ENCODE measurements around the gene DNAH14. TPM values are rescaled to one million over a fixed set of nuclear protein-coding genes. Genes with fewer than 3 reads are reported as not detected.

Gene DNAH14
- total RNA-seq, 2 donors from 2014 or later, result 16.9 to 33.3 TPM

DNA sequence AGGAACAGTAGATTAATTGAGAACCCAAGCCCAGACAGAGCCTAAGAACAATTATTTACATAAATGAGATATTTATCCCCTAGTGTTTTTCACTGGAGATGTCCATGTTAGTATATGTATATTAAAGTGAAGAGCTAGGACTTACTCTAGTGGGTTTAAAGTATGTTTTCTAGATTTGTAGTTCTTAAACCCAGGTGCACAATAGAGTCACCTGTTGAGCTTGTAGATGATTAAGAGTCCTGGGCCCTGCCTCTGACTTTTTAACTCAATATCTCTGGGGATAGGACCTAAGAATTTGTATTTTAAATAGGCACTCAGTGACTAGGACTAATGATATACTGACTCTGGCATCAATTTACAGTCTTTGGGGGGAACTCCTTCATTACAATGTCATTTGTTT, 112.8 kb downstream of the DNAH14 start:
- TF ChIP-seq, protein P1, sequence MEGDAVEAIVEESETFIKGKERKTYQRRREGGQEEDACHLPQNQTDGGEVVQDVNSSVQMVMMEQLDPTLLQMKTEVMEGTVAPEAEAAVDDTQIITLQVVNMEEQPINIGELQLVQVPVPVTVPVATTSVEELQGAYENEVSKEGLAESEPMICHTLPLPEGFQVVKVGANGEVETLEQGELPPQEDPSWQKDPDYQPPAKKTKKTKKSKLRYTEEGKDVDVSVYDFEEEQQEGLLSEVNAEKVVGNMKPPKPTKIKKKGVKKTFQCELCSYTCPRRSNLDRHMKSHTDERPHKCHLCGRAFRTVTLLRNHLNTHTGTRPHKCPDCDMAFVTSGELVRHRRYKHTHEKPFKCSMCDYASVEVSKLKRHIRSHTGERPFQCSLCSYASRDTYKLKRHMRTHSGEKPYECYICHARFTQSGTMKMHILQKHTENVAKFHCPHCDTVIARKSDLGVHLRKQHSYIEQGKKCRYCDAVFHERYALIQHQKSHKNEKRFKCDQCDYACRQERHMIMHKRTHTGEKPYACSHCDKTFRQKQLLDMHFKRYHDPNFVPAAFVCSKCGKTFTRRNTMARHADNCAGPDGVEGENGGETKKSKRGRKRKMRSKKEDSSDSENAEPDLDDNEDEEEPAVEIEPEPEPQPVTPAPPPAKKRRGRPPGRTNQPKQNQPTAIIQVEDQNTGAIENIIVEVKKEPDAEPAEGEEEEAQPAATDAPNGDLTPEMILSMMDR (IDR thresholded peaks at IDR 0.05), result no peak
- TF ChIP-seq POLR2A (IDR thresholded peaks at IDR 0.05), result no peak
- no peaks in the 10 kb centered on the region for H3K27me3 ChIP-seq
- no peaks in the 10 kb centered on the region for H3K36me3 ChIP-seq (replicated peaks in 1 of 2; ENCODE audit: insufficient read depth in 1 of 2, low read depth in 2 of 2)
- no peak overlapping the region for H3K4me3 ChIP-seq
- intact Hi-C loops (cut with DNase I), result no loop called here
- H3K9me3 ChIP-seq, result no peaks in the 10 kb centered on the region
- H3K4me1 ChIP-seq, result no peaks in the 10 kb centered on the region
- ATAC-seq (no peak), DNase-seq (no peak)
- no peak overlapping the region for H3K27ac ChIP-seq

DNA sequence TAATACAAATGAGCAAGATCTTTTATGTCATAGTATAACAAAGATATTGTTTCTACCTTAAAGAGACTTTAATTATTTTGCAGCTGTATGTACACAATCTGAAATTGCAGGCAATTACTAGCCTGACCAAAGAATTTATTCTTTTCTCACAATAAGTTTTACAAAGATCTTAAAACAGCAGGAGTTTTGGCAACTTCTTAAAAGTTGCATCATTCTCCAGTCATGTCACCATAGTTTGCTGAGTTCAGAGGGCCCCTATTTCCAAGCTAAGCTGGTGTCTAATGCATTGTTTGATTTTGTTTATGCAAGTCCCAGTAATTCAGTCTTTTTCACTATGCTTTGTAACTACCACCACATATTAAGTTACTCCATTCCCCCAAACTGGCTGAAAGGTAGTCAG, 114.8 kb downstream of the DNAH14 start:
- H3K27ac ChIP-seq, result no peak overlapping the region
- no peaks in the 10 kb centered on the region for H3K9me3 ChIP-seq
- no peaks in the 10 kb centered on the region for H3K36me3 ChIP-seq (replicated peaks in 1 of 2; ENCODE audit: insufficient read depth in 1 of 2, low read depth in 2 of 2)
- no peaks in the 10 kb centered on the region for H3K27me3 ChIP-seq
- H3K4me1 ChIP-seq, result no peaks in the 10 kb centered on the region
- intact Hi-C loops (cut with DNase I), result no loop called here
- DNase-seq (no peak), ATAC-seq (no peak)
- H3K4me3 ChIP-seq, result no peak overlapping the region
- no peak for TF ChIP-seq POLR2A (IDR thresholded peaks at IDR 0.05)
- TF ChIP-seq, protein P1 (IDR thresholded peaks at IDR 0.05), result no peak

DNA sequence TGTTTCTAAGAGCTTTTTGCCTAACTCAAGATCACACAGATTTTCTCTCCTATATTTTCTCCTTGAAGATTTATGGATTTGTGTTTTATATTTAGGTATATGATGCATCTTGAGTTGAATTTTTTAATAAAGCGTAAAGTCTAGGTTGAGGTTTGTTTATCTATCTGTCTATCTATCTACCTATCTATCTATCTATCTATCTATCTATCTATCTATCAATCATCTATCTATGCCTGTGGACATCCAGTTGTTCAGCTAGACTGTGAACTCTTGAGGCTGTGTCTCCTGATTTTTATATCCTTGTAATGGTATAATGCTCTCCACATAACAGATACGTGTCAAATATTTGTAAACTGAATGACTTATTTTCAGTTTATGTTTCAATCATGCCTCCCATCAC, 120.1 kb downstream of the DNAH14 start:
- TF ChIP-seq, protein P1 (IDR thresholded peaks at IDR 0.05), result no peak
- TF ChIP-seq POLR2A (IDR thresholded peaks at IDR 0.05), result no peak
- intact Hi-C loops (cut with DNase I), result no loop called here
- no peak for ATAC-seq

DNA sequence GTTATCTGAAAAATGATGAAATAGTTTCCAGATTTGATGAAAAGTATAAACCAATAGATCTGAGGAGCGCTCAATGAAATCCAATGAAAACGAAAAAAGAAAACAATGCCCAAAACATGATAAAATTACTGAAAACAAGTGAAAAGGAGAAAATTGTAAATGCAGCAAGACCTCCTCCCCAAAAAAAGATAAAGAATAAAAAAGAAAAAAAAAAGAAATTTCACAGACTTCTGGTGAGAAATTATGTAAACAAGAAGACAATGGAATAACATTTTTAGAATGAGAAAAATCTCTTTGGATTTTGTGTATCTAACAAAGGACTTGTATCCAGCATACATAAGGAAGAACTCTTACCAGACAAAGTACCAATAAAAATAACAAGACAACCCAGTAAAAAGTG, 134.2 kb downstream of the DNAH14 start:
- Histone ChIP-seq H3K4me1 (no peaks in the 10 kb centered on the region), H3K9me3 (peaks cover 0 to 5% (median 3%) of the 10 kb centered on the region in 3 donors), H3K27me3 (no peaks in the 10 kb centered on the region), H3K4me3 (no peak overlapping the region), H3K36me3 (replicated peaks in 1 of 2; ENCODE audit: insufficient read depth in 1 of 2, low read depth in 2 of 2) (no peaks in the 10 kb centered on the region), H3K27ac (no peak overlapping the region)
- WGBS, 2 donors, result 95% methylated on average over 2 of the region's 2 CpGs
- DNase-seq (no peak), ATAC-seq (no peak)
- intact Hi-C loops (cut with DNase I), result no loop called here
- TF ChIP-seq POLR2A (IDR thresholded peaks at IDR 0.05), result no peak

More for the DNA sequence above, 120.1 kb downstream of the DNAH14 start:
- WGBS, 2 donors, result 98 to 99% methylated on average over 2 of the region's 2 CpGs
- no peaks in the 10 kb centered on the region for H3K27me3 ChIP-seq
- no peaks in the 10 kb centered on the region for H3K9me3 ChIP-seq
- DNase-seq, result no peak
- H3K4me1 ChIP-seq, result no peaks in the 10 kb centered on the region
- no peak overlapping the region for H3K4me3 ChIP-seq
- H3K27ac ChIP-seq, result no peak overlapping the region
- H3K36me3 ChIP-seq (replicated peaks in 1 of 2; ENCODE audit: insufficient read depth in 1 of 2, low read depth in 2 of 2), result no peaks in the 10 kb centered on the region

DNA sequence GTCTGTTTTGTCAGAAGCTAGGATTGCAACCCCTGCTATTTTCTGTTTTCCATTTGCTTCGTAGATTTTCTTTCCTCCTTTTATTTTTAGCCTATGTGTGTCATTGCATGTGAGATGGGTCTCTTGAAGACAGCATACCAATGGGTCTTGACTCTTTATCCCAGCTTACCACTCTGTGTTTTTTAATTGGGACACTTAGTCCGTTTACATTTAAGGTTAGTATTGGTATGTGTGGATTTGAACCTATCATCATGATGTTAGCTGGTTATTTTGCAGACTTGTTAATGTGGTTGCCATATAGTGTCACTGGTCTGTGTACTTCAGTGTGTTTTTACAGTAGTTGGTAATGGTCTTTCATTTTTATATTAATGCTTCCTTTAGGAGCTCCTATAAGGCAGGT, 141.5 kb downstream of the DNAH14 start:
- TF ChIP-seq, protein P1 (IDR thresholded peaks at IDR 0.05), result no peak
- no peak for TF ChIP-seq POLR2A (IDR thresholded peaks at IDR 0.05)
- ATAC-seq (no peak), DNase-seq (no peak)
- Histone ChIP-seq H3K36me3 (replicated peaks in 1 of 2; ENCODE audit: insufficient read depth in 1 of 2, low read depth in 2 of 2) (no peaks in the 10 kb centered on the region), H3K4me1 (no peaks in the 10 kb centered on the region), H3K9me3 (peaks cover 0 to 21% (median 0%) of the 10 kb centered on the region in 3 donors), H3K4me3 (no peak overlapping the region), H3K27ac (no peak overlapping the region), H3K27me3 (no peaks in the 10 kb centered on the region)
- intact Hi-C loops (cut with DNase I), result no loop called here
- WGBS, 2 donors, result 47 to 48% methylated on average over 2 of the region's 2 CpGs

All from body of pancreas (tissue), 4 donors.